Uterus (tissue), 4 donors: ENCODE data around the gene HLA-G. TPM values are rescaled to one million over a fixed set of nuclear protein-coding genes. Genes with fewer than 3 reads are reported as not detected.
"Not testable (repeated sequence)": the region's sequence is repeated elsewhere in the genome, so short reads cannot be mapped to it uniquely, and the experiment has no call there.

ENCODE experiments used
- DNase-seq, 2 donors: peaks; one replicate each; pipeline ENCODE4 v3.0.0-alpha.2; 2019 to 2020
- H3K27ac ChIP-seq, 2 donors: fragments of 200-600 bp; sonication (generic); 1 replicate in 1 of 2; 2 replicates in 1 of 2; pipeline ENCODE4 v1.5.1; 2016 to 2018
- H3K27me3 ChIP-seq, 2 donors: fragments of 200-600 bp; sonication (generic); one replicate each; pipeline ENCODE4 v1.5.1; 2018 to 2019; ENCODE audit warnings: control low read depth in 1 of 2
- H3K36me3 ChIP-seq, 2 donors: fragments of 200-600 bp; sonication (generic); one replicate each; pipeline ENCODE4 v1.5.1; 2019; ENCODE audit warnings: control low read depth in 1 of 2
- H3K4me1 ChIP-seq, 2 donors: fragments of 200-600 bp; sonication (generic); one replicate each; pipeline ENCODE4 v1.5.1; 2018 to 2019; ENCODE audit warnings: control low read depth in 1 of 2
- H3K4me3 ChIP-seq, 2 donors: fragments of 200-600 bp; sonication (generic); 1 replicate in 1 of 2; 2 replicates in 1 of 2; pipeline ENCODE4 v1.5.1; 2018 to 2019; ENCODE audit warnings: mild to moderate bottlenecking in 1 of 2
- H3K9me3 ChIP-seq, 2 donors: fragments of 200-600 bp; sonication (generic); one replicate each; pipeline ENCODE4 v1.5.1; 2019; ENCODE audit warnings: control low read depth in 1 of 2
- CTCF ChIP-seq, 4 experiments: fragments of 200-600 bp in 2 of 4; fragments of 450-650 bp in 2 of 4; sonication (generic) in 2 of 4; IDR thresholded peaks; one replicate each; pipeline ENCODE4 v1.5.1; 2016 to 2019; ENCODE audit warnings: antibody characterized with exemption in 4 of 4, mild to moderate bottlenecking in 2 of 4, moderate library complexity in 1 of 4
- POLR2A ChIP-seq, 2 donors: fragments of 450-650 bp; IDR thresholded peaks; one replicate each; pipeline ENCODE4 v1.6.1; 2016; ENCODE audit warnings: antibody characterized with exemption in 2 of 2, mild to moderate bottlenecking in 1 of 2, moderate library complexity in 1 of 2
- intact Hi-C: fragments of 100-400 bp; cut with DNase I; formaldehyde crosslinking; loops from one replicate; pipeline ENCODE4 v1.15.1; 2023; ENCODE audit warnings: low total_unique reads
- total RNA-seq, 4 donors: library from RNA; depleted of rRNA in 3 of 4; stranded (reverse); fragments of >200 nt in 3 of 4; gene quantifications; one replicate each; pipeline versions ENCODE4 v1.1.0 to v1.2.4, GENCODE V29; 2014 to 2023
- donor health status: DM: yes; HTN: yes; CAD: no.

The HLA-G gene
- total RNA-seq: under 1 TPM in 1 of 4 donors, not detected in 3; 0.52 TPM

- intact Hi-C loops: no loop called here
- no peak for TF ChIP-seq POLR2A (IDR thresholded peaks at IDR 0.05)
- no peak for TF ChIP-seq CTCF (IDR thresholded peaks at IDR 0.05)
- Histone ChIP-seq H3K4me3 (no peak within 1 kb of the TSS), H3K27me3 (peaks cover 0 to 14% of the 10 kb centered on the region in 2 donors), H3K27ac (no peak within 1 kb of the TSS), H3K9me3 (no peaks in the 10 kb centered on the region), H3K36me3 (no peaks in the 10 kb centered on the region), H3K4me1 (peaks cover 0 to 6% of the 10 kb centered on the region in 2 donors)
- no peak for DNase-seq
Observed at GRCh38 chr6:29827579-29828470, at the start of gene HLA-G. HLA-G (plus strand) TSS chr6:29827825; CDS start chr6:29827845, 20 bp downstream.

GRCh38 chr6:29780019-29780698, 47.5 kb upstream of the HLA-G start:
- intact Hi-C loops: not testable (repeated sequence)

GRCh38 chr6:29789176-29789575, 38.4 kb upstream of the HLA-G start:
- no peaks in the 10 kb centered on the region for H3K9me3 ChIP-seq
- H3K27me3 ChIP-seq: peaks cover 0 to 15% of the 10 kb centered on the region in 2 donors
- no peaks in the 10 kb centered on the region for H3K36me3 ChIP-seq
- H3K4me1 ChIP-seq: peaks cover 0 to 5% of the 10 kb centered on the region in 2 donors
- intact Hi-C loops: no loop called here
- DNase-seq: no peak
- TF ChIP-seq POLR2A (IDR thresholded peaks at IDR 0.05) (no peak), CTCF (IDR thresholded peaks at IDR 0.05) (no peak)
- H3K27ac ChIP-seq: no peak overlapping the region
- no peak overlapping the region for H3K4me3 ChIP-seq

More at GRCh38 chr6:29780019-29780698, 47.5 kb upstream of the HLA-G start:
- H3K4me3 ChIP-seq, H3K27ac ChIP-seq, H3K36me3 ChIP-seq, H3K4me1 ChIP-seq, H3K9me3 ChIP-seq, DNase-seq, H3K27me3 ChIP-seq: not testable (repeated sequence)

GRCh38 chr6:29790626-29791025, 37.0 kb upstream of the HLA-G start:
- TF ChIP-seq CTCF (IDR thresholded peaks at IDR 0.05) (no peak), POLR2A (IDR thresholded peaks at IDR 0.05) (no peak)
- Histone ChIP-seq H3K9me3 (no peaks in the 10 kb centered on the region), H3K36me3 (no peaks in the 10 kb centered on the region), H3K27ac (no peak overlapping the region), H3K4me1 (peaks cover 0 to 5% of the 10 kb centered on the region in 2 donors), H3K4me3 (no peak overlapping the region), H3K27me3 (peaks cover 0 to 19% of the 10 kb centered on the region in 2 donors)
- DNase-seq: no peak
- intact Hi-C loops: no loop called here

- Histone ChIP-seq H3K27me3 (peaks cover 0 to 19% of the 10 kb centered on the region in 2 donors), H3K9me3 (no peaks in the 10 kb centered on the region), H3K4me1 (peaks cover 0 to 5% of the 10 kb centered on the region in 2 donors), H3K4me3 (no peak overlapping the region), H3K27ac (no peak overlapping the region), H3K36me3 (no peaks in the 10 kb centered on the region)
- intact Hi-C loops: no loop called here
- no peak for TF ChIP-seq POLR2A (IDR thresholded peaks at IDR 0.05)
- TF ChIP-seq CTCF (IDR thresholded peaks at IDR 0.05): no peak
- no peak for DNase-seq
Observed at GRCh38 chr6:29791162-29791561, 36.5 kb upstream of the HLA-G start.
